HEK293 (cell line): Measurements from ENCODE around the gene MUC4.

Experiments
- CTCF ChIA-PET: fragments of 350-600 bp; formaldehyde crosslinking; extraction: SDS; loops from one replicate; lab custom pipeline; 2021; ENCODE audit warnings: antibody characterized with exemption; lab: Yijun Ruan, JAX
- POLR2A ChIA-PET: fragments of 300-600 bp; formaldehyde crosslinking; extraction: SDS; loops from one replicate; lab custom pipeline; 2020; ENCODE audit warnings: antibody characterized with exemption, inconsistent platforms; lab: Yijun Ruan, JAX
- H3K27ac ChIP-seq: fragments of 200-500 bp; sonication (Bioruptor generic); 2 replicates; pipeline ENCODE4 v1.5.1; 2014; ENCODE audit warnings: low read depth, low read length, control low read depth, inconsistent platforms; ENCODE audit errors: extremely low read depth
- H3K36me3 ChIP-seq, 2 experiments: fragments of 200-500 bp in 1 of 2; sonication (Bioruptor generic) in 1 of 2; 1 replicate in 1 of 2; 2 replicates in 1 of 2; pipeline ENCODE4 v1.5.1; 2014 to 2017; ENCODE audit warnings: inconsistent platforms in 2 of 2, low read length in 2 of 2; ENCODE audit not compliant: control insufficient read depth in 2 of 2, insufficient read depth in 1 of 2
- H3K4me1 ChIP-seq: fragments of 200-500 bp; sonication (Bioruptor generic); 2 replicates; pipeline ENCODE4 v1.5.1; 2014; ENCODE audit warnings: mild to moderate bottlenecking, low read length, inconsistent platforms; ENCODE audit not compliant: control insufficient read depth, insufficient read depth
- H3K4me3 ChIP-seq: 2 replicates; pipeline ENCODE4 v1.5.1; 2011; ENCODE audit warnings: low read depth, mild to moderate bottlenecking, control low read depth, low read length, moderate library complexity
- H3K9me3 ChIP-seq: fragments of 200-500 bp; sonication (Bioruptor generic); 2 replicates; pipeline ENCODE4 v1.5.1; 2014; ENCODE audit warnings: low read depth, low read length, inconsistent platforms; ENCODE audit not compliant: control insufficient read depth, insufficient read depth
- EGR2 ChIP-seq: fragments of 450-650 bp; formaldehyde crosslinking; IDR thresholded peaks from 2 replicates; pipeline ENCODE4 v1.5.1; 2016; ENCODE audit warnings: low read depth, missing biosample characterization, missing genetic modification characterization
- KLF10 ChIP-seq: fragments of 450-650 bp; IDR thresholded peaks from 2 replicates; pipeline ENCODE4 v1.5.1; 2018; ENCODE audit warnings: missing biosample characterization, mild to moderate bottlenecking, missing genetic modification characterization
- PRDM6 ChIP-seq: fragments of 450-650 bp; formaldehyde crosslinking; IDR thresholded peaks from 2 replicates; pipeline ENCODE4 v1.5.1; 2017; ENCODE audit warnings: missing biosample characterization, missing genetic modification characterization
- SCRT2 ChIP-seq: fragments of 450-650 bp; formaldehyde crosslinking; IDR thresholded peaks from 2 replicates; pipeline ENCODE4 v1.5.1; 2016; ENCODE audit warnings: missing biosample characterization, missing genetic modification characterization
- SETDB1 ChIP-seq: IDR thresholded peaks from one replicate; pipeline ENCODE4 v1.6.1; 2017; ENCODE audit warnings: mild to moderate bottlenecking, low read length, moderate library complexity, mixed read lengths; ENCODE audit not compliant: insufficient read length
- YY1 ChIP-seq: fragments of 450-650 bp; formaldehyde crosslinking; IDR thresholded peaks from 2 replicates; pipeline ENCODE4 v1.5.1; 2018; ENCODE audit warnings: missing biosample characterization, missing genetic modification characterization
- ZBTB10 ChIP-seq: fragments of 450-650 bp; formaldehyde crosslinking; IDR thresholded peaks from 2 replicates; pipeline ENCODE4 v1.5.1; 2016; ENCODE audit warnings: missing biosample characterization, missing genetic modification characterization
- ZBTB20 ChIP-seq: fragments of 450-650 bp; formaldehyde crosslinking; IDR thresholded peaks from 2 replicates; pipeline ENCODE4 v1.5.1; 2016; ENCODE audit warnings: missing biosample characterization, missing genetic modification characterization
- ZFP41 ChIP-seq: fragments of 450-650 bp; formaldehyde crosslinking; IDR thresholded peaks from 2 replicates; pipeline ENCODE4 v1.5.1; 2016; ENCODE audit warnings: missing biosample characterization, missing genetic modification characterization, borderline replicate concordance
- ZNF114 ChIP-seq: fragments of 450-650 bp; formaldehyde crosslinking; IDR thresholded peaks from 2 replicates; pipeline ENCODE4 v1.5.0; 2017; ENCODE audit warnings: missing biosample characterization, missing genetic modification characterization
- ZNF211 ChIP-seq: fragments of 450-650 bp; formaldehyde crosslinking; IDR thresholded peaks from 2 replicates; pipeline ENCODE4 v1.5.1; 2016; ENCODE audit warnings: low read depth, missing biosample characterization, missing genetic modification characterization
- ZNF221 ChIP-seq: fragments of 450-650 bp; formaldehyde crosslinking; IDR thresholded peaks from 2 replicates; pipeline ENCODE4 v1.5.1; 2017; ENCODE audit warnings: missing biosample characterization, missing genetic modification characterization, borderline replicate concordance
- ZNF26 ChIP-seq: fragments of 450-650 bp; formaldehyde crosslinking; IDR thresholded peaks from 2 replicates; pipeline ENCODE4 v1.5.1; 2016; ENCODE audit warnings: missing biosample characterization, missing genetic modification characterization
- ZNF394 ChIP-seq: fragments of 450-650 bp; formaldehyde crosslinking; IDR thresholded peaks from 2 replicates; pipeline ENCODE4 v1.5.1; 2016; ENCODE audit warnings: missing biosample characterization, missing genetic modification characterization, mild to moderate bottlenecking, moderate library complexity, borderline replicate concordance
- ZNF398 ChIP-seq: fragments of 450-650 bp; formaldehyde crosslinking; IDR thresholded peaks from 2 replicates; pipeline ENCODE4 v1.5.1; 2017; ENCODE audit warnings: missing biosample characterization, missing genetic modification characterization
- ZNF433 ChIP-seq: fragments of 450-650 bp; formaldehyde crosslinking; IDR thresholded peaks from 2 replicates; pipeline ENCODE4 v1.5.1; 2016; ENCODE audit warnings: missing biosample characterization, missing genetic modification characterization, low read depth
- ZNF48 ChIP-seq: fragments of 450-650 bp; formaldehyde crosslinking; IDR thresholded peaks from 2 replicates; pipeline ENCODE4 v1.5.1; 2016; ENCODE audit warnings: missing biosample characterization, missing genetic modification characterization
- ZNF585B ChIP-seq: fragments of 450-650 bp; formaldehyde crosslinking; IDR thresholded peaks from 2 replicates; pipeline ENCODE4 v1.5.1; 2016; ENCODE audit warnings: missing biosample characterization, missing genetic modification characterization
- ZNF610 ChIP-seq: fragments of 450-650 bp; formaldehyde crosslinking; IDR thresholded peaks from 2 replicates; pipeline ENCODE4 v1.5.1; 2016; ENCODE audit warnings: missing biosample characterization, missing genetic modification characterization, borderline replicate concordance
- ZNF658 ChIP-seq: fragments of 450-650 bp; formaldehyde crosslinking; IDR thresholded peaks from 2 replicates; pipeline ENCODE4; 2016; ENCODE audit warnings: missing biosample characterization, missing genetic modification characterization
- ZNF660 ChIP-seq: fragments of 450-650 bp; IDR thresholded peaks from 2 replicates; pipeline ENCODE4 v1.5.1; 2018; ENCODE audit warnings: missing biosample characterization, mild to moderate bottlenecking, missing genetic modification characterization
- ZNF670 ChIP-seq: fragments of 450-650 bp; formaldehyde crosslinking; IDR thresholded peaks from 2 replicates; pipeline ENCODE4 v1.5.1; 2016; ENCODE audit warnings: missing biosample characterization, missing genetic modification characterization, low read depth
- ZNF701 ChIP-seq: fragments of 450-650 bp; formaldehyde crosslinking; IDR thresholded peaks from 2 replicates; pipeline ENCODE4 v1.5.1; 2016; ENCODE audit warnings: missing biosample characterization, missing genetic modification characterization
- ZNF76 ChIP-seq: fragments of 450-650 bp; formaldehyde crosslinking; IDR thresholded peaks from 2 replicates; pipeline ENCODE4; 2016; ENCODE audit warnings: low read depth, missing biosample characterization, missing genetic modification characterization, borderline replicate concordance
- ZNF785 ChIP-seq: fragments of 450-650 bp; formaldehyde crosslinking; IDR thresholded peaks from 2 replicates; pipeline ENCODE4 v1.5.1; 2016; ENCODE audit warnings: missing biosample characterization, missing genetic modification characterization
- ZSCAN30 ChIP-seq: fragments of 450-650 bp; IDR thresholded peaks from 2 replicates; pipeline ENCODE4 v1.5.1; 2018; ENCODE audit warnings: missing biosample characterization, mild to moderate bottlenecking, missing genetic modification characterization, moderate library complexity

The MUC4 gene

GRCh38 chr3:195753581-195753980 lies 58.1 kb downstream of the MUC4 start (continued):
- TF ChIP-seq ZBTB20 (tag by site-specific recombination) (no peak), ZNF433 (no peak), ZNF398 (tag by site-specific recombination) (no peak)

DNA sequence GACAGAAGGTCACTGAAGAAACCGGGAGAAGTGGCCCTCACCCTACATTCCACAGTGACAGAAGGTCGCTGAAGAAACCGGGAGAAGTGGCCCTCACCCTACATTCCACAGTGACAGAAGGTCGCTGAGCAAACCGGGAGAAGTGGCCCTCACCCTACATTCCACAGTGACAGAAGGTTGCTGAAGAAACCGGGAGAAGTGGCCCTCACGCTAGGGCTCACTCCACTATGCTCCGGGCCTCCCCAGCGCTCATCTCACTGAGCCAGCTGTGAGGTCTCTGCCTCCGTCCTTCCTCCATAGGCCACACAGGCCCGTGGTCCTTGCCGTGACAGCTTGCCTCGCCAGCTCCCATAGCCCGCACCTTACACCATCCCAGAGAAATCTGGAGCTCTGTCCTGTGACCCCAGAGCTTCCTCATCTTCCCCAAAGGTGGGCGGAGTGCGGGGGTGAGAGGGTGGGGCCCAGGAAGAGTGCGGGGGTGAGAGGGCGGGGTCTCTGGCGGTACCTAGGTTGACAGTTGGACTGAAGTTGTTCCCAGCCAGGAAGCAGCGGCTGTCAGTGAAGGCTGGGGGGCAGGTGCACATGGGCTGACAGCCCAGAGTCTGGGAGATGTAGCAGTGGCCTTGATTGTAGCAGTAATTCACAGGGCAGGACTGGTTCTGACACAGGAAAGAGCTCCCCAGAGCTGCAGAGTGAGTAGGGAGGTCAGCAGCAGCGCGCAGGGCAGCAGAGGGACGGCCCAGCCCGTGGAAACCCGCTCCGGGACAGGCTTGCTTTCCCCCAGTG lies 59.0 kb downstream of the MUC4 start:
- no peaks in the 10 kb centered on the region for H3K36me3 ChIP-seq
- no peak overlapping the region for H3K4me3 ChIP-seq
- H3K27ac ChIP-seq: no peak overlapping the region
- H3K9me3 ChIP-seq: no peaks in the 10 kb centered on the region
- no peak for TF ChIP-seq SETDB1
- TF ChIP-seq ZNF670 (tag by site-specific recombination): no peak
- no peak for TF ChIP-seq ZNF76 (tag by site-specific recombination)
- no peak for TF ChIP-seq ZBTB10
- no peak for TF ChIP-seq EGR2 (tag by site-specific recombination)
- no peak for TF ChIP-seq PRDM6
- no peak for TF ChIP-seq ZNF658 (tag by site-specific recombination)
- TF ChIP-seq ZFP41 (tag by site-specific recombination): no peak
- no peak for TF ChIP-seq ZNF701 (tag by site-specific recombination)
- no peak for TF ChIP-seq KLF10 (tag by site-specific recombination)
- no peak for TF ChIP-seq ZSCAN30 (tag by site-specific recombination)
- no peak for TF ChIP-seq ZNF610 (tag by site-specific recombination)
- POLR2A ChIA-PET: no interaction called here
- CTCF ChIA-PET: interaction anchor here (0.6 kb wide), 1 partner anchor 36 kb away, joined by 5 read pairs; no protein-coding TSS in a partner anchor
- no peaks in the 10 kb centered on the region for H3K4me1 ChIP-seq

DNA sequence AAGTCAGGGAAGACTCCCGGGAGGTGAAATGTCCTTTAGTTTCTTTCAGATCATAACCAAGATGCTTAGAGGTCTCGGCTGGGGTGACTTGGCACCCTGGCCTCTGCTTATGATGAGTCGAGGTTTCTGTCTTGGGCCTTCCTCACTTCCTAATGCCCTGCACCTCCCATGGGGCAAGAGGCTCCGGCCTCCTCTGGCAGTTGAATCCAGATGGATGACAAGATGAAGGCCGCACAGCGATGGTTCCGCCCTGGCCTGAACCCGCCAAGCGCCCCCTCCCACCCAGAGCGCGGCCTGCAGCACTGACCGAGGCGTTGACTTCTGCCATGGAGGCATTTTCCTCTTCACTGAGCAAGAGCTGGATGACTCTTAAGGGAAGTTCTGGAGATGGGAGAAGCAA lies 59.7 kb downstream of the MUC4 start:
- CTCF ChIA-PET: interaction anchor here (0.6 kb wide), 1 partner anchor 35 kb away, joined by 5 read pairs; no protein-coding TSS in a partner anchor
- no peaks in the 10 kb centered on the region for H3K36me3 ChIP-seq
- H3K4me1 ChIP-seq: no peaks in the 10 kb centered on the region
- H3K9me3 ChIP-seq: no peaks in the 10 kb centered on the region
- no peak overlapping the region for H3K27ac ChIP-seq
- POLR2A ChIA-PET: no interaction called here
- no peak overlapping the region for H3K4me3 ChIP-seq
- no peak for TF ChIP-seq ZNF221 (tag by site-specific recombination)
- TF ChIP-seq ZFP41 (tag by site-specific recombination): no peak
- TF ChIP-seq ZNF785 (tag by site-specific recombination): no peak
- TF ChIP-seq ZNF610 (tag by site-specific recombination): no peak
- no peak for TF ChIP-seq ZNF26 (tag by site-specific recombination)
- no peak for TF ChIP-seq ZNF585B (tag by site-specific recombination)
- TF ChIP-seq ZNF211: no peak
- no peak for TF ChIP-seq ZNF660
- no peak for TF ChIP-seq YY1 (tag by site-specific recombination)
- no peak for TF ChIP-seq SCRT2
- no peak for TF ChIP-seq ZNF394 (tag by site-specific recombination)
- TF ChIP-seq ZNF48 (tag by site-specific recombination): no peak
- TF ChIP-seq ZNF114 (tag by site-specific recombination): no peak
- TF ChIP-seq ZNF701 (tag by site-specific recombination): no peak
